ENCODE measurements around the gene FES. TPM values are rescaled to one million over a fixed set of nuclear protein-coding genes. Genes with fewer than 3 reads are reported as not detected.
"Not testable (repeated sequence)": the region's sequence is repeated elsewhere in the genome, so short reads cannot be mapped to it uniquely, and the experiment has no call there.

The FES gene
- total RNA-seq, 4 donors from 2014 or later: 5.3 to 13.5 (median 10.1) TPM

GRCh38 chr15:90924375-90924774 is 40.1 kb downstream of the FES start:
- in situ Hi-C loops (cut with MboI; ENCODE audit: low sequenced_read_pairs in 4 of 4) (no loop called here), intact Hi-C loops (cut with DNase I; ENCODE audit: low total_unique reads) (no loop called here)
- DNase-seq (no peak), ATAC-seq (no peak)
- Histone ChIP-seq H3K27me3 (no peaks in the 10 kb centered on the region), H3K36me3 (peaks cover 0 to 31% of the 10 kb centered on the region in 2 donors), H3K9me3 (no peaks in the 10 kb centered on the region), H3K4me3 (no peak overlapping the region), H3K27ac (no peak overlapping the region), H3K4me1 (peaks cover 4 to 5% of the 10 kb centered on the region in 2 donors)
- TF ChIP-seq CTCF (IDR thresholded peaks at IDR 0.05 in 4 of 5, conservative IDR thresholded peaks at IDR 0.05 in 1 of 5) (no peak), POLR2A (IDR thresholded peaks at IDR 0.05) (no peak)

GRCh38 chr15:90926766-90927165 is 42.5 kb downstream of the FES start:
- ATAC-seq; in situ Hi-C loops (cut with MboI; ENCODE audit: low sequenced_read_pairs in 4 of 4); H3K4me3 ChIP-seq; H3K27ac ChIP-seq; H3K36me3 ChIP-seq; H3K9me3 ChIP-seq; intact Hi-C loops (cut with DNase I; ENCODE audit: low total_unique reads); DNase-seq; H3K27me3 ChIP-seq: not testable (repeated sequence)
- H3K4me1 ChIP-seq: peaks cover 18 to 19% of the 10 kb centered on the region in 2 donors

- in situ Hi-C loops (cut with MboI; ENCODE audit: low sequenced_read_pairs in 4 of 4); H3K4me3 ChIP-seq; ATAC-seq; H3K9me3 ChIP-seq; H3K27me3 ChIP-seq; DNase-seq; H3K36me3 ChIP-seq: not testable (repeated sequence)
- Histone ChIP-seq H3K27ac (peak overlapping the region in 1 of 4 donors; percentile 90), H3K4me1 (peaks cover 24 to 29% of the 10 kb centered on the region in 2 donors)
- intact Hi-C loops (cut with DNase I; ENCODE audit: low total_unique reads): loop anchor here (1.0 kb wide), 1 partner anchor 12 kb away; no protein-coding TSS in a partner anchor
Measured at GRCh38 chr15:90928106-90928505, 43.8 kb downstream of the FES start.

- in situ Hi-C loops (cut with MboI; ENCODE audit: low sequenced_read_pairs in 4 of 4): no loop called here
- intact Hi-C loops (cut with DNase I; ENCODE audit: low total_unique reads): loop anchor here (5.0 kb wide), 1 partner anchor 212 kb away; the partner anchor contains the start of gene BLM
- peak in 1 of 2 donors; percentile 6 for ATAC-seq
- Histone ChIP-seq H3K4me1 (peaks cover 30 to 35% of the 10 kb centered on the region in 2 donors), H3K4me3 (peak overlapping the region; percentile 54 to 76 (median 72)), H3K9me3 (no peaks in the 10 kb centered on the region), H3K27ac (peak overlapping the region; percentile 84 to 95 (median 89)), H3K27me3 (no peaks in the 10 kb centered on the region), H3K36me3 (no peaks in the 10 kb centered on the region)
- TF ChIP-seq CTCF (IDR thresholded peaks at IDR 0.05 in 4 of 5, conservative IDR thresholded peaks at IDR 0.05 in 1 of 5) (no peak), POLR2A (IDR thresholded peaks at IDR 0.05) (no peak)
- no peak for DNase-seq
Measured at GRCh38 chr15:90929246-90930019, 45.1 kb downstream of the FES start.

GRCh38 chr15:90930861-90931574 is 46.7 kb downstream of the FES start:
- Histone ChIP-seq H3K4me3 (peak overlapping the region; percentile 54 to 76 (median 72)), H3K36me3 (no peaks in the 10 kb centered on the region), H3K9me3 (no peaks in the 10 kb centered on the region), H3K27ac (peak overlapping the region; percentile 84 to 95 (median 89)), H3K4me1 (peaks cover 42 to 44% of the 10 kb centered on the region in 2 donors), H3K27me3 (no peaks in the 10 kb centered on the region)
- TF ChIP-seq POLR2A (IDR thresholded peaks at IDR 0.05) (no peak), CTCF (IDR thresholded peaks at IDR 0.05 in 4 of 5, conservative IDR thresholded peaks at IDR 0.05 in 1 of 5) (no peak)
- ATAC-seq (no peak), DNase-seq (no peak)
- in situ Hi-C loops (cut with MboI; ENCODE audit: low sequenced_read_pairs in 4 of 4): no loop called here
- intact Hi-C loops (cut with DNase I; ENCODE audit: low total_unique reads): loop anchor here (5.0 kb wide), 1 partner anchor 214 kb away; the partner anchor contains the start of gene BLM

Data from gastrocnemius medialis (tissue), 4 donors.